C4-2B (cell line): ENCODE measurements around the gene MRPS23.

Experiments
- ZFX ChIP-seq: fragments of 450-650 bp; IDR thresholded peaks from 2 replicates; pipeline ENCODE4 v1.6.1; 2017
- TF ChIP-seq, protein P1 (sequence below): fragments of 450-650 bp; conservative IDR thresholded peaks from 2 replicates; pipeline ENCODE4 v1.5.1; 2017; ENCODE audit warnings: mild to moderate bottlenecking

DNA sequence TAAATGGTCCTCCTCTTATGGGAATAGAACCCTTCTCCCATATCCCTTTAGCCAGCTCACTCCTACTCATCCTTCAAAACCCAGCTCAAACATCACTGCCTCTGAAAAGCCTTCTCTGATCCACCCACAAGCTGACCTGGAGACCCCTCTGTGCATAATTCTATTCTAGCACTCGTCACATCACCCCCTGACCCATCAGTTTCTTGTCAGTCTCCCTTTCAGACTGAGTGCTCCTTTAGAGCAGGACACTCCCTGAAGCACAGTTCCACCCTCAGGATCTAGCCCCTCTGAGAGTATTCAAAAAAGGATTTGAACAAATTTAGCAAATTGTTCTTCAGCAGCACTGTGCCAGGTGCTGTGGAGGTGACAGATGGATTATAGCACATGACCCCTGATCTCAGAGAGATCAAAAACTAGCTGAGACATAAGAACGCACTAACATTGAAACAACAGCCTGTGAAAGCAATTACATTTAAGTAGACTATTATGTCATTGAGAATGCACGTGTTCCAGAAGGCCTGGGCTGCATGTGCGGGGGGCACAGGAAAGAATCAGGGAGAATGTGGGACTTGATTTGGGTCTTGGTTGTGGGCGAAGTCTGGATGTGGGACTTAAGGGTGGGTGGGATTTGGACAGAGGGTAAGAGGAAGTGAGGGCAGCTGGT, 43.5 kb downstream of the MRPS23 start:
- TF ChIP-seq, protein P1, sequence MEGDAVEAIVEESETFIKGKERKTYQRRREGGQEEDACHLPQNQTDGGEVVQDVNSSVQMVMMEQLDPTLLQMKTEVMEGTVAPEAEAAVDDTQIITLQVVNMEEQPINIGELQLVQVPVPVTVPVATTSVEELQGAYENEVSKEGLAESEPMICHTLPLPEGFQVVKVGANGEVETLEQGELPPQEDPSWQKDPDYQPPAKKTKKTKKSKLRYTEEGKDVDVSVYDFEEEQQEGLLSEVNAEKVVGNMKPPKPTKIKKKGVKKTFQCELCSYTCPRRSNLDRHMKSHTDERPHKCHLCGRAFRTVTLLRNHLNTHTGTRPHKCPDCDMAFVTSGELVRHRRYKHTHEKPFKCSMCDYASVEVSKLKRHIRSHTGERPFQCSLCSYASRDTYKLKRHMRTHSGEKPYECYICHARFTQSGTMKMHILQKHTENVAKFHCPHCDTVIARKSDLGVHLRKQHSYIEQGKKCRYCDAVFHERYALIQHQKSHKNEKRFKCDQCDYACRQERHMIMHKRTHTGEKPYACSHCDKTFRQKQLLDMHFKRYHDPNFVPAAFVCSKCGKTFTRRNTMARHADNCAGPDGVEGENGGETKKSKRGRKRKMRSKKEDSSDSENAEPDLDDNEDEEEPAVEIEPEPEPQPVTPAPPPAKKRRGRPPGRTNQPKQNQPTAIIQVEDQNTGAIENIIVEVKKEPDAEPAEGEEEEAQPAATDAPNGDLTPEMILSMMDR, result no peak
- no peak for TF ChIP-seq ZFX
